Neural progenitor cell (in vitro differentiated cells): Measurements from ENCODE around the gene PCSK9.

ENCODE experiments used
- CTCF ChIP-seq: fragments of 200-600 bp; sonication (generic); IDR thresholded peaks from 2 replicates; pipeline ENCODE4 v1.5.1; 2017; ENCODE audit warnings: antibody characterized with exemption, mild to moderate bottlenecking
- EZH2 ChIP-seq: fragments of 200-600 bp; sonication (generic); IDR thresholded peaks from 2 replicates; pipeline ENCODE4 v1.6.1; 2017; ENCODE audit warnings: antibody characterized with exemption, mild to moderate bottlenecking, moderate library complexity

GRCh38 chr1:55038974-55039341 lies 390 bp upstream of the PCSK9 start:
- TF ChIP-seq EZH2 (no peak), CTCF (no peak)
